ENCODE results near the gene ARAP3.

Gene ARAP3

GRCh38 chr5:141649056-141649688 lies 32.9 kb downstream of the ARAP3 start:
- no peak overlapping the region for H3K27ac ChIP-seq
- TF ChIP-seq, protein P1, sequence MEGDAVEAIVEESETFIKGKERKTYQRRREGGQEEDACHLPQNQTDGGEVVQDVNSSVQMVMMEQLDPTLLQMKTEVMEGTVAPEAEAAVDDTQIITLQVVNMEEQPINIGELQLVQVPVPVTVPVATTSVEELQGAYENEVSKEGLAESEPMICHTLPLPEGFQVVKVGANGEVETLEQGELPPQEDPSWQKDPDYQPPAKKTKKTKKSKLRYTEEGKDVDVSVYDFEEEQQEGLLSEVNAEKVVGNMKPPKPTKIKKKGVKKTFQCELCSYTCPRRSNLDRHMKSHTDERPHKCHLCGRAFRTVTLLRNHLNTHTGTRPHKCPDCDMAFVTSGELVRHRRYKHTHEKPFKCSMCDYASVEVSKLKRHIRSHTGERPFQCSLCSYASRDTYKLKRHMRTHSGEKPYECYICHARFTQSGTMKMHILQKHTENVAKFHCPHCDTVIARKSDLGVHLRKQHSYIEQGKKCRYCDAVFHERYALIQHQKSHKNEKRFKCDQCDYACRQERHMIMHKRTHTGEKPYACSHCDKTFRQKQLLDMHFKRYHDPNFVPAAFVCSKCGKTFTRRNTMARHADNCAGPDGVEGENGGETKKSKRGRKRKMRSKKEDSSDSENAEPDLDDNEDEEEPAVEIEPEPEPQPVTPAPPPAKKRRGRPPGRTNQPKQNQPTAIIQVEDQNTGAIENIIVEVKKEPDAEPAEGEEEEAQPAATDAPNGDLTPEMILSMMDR (IDR thresholded peaks at IDR 0.05), result no peak

DNA sequence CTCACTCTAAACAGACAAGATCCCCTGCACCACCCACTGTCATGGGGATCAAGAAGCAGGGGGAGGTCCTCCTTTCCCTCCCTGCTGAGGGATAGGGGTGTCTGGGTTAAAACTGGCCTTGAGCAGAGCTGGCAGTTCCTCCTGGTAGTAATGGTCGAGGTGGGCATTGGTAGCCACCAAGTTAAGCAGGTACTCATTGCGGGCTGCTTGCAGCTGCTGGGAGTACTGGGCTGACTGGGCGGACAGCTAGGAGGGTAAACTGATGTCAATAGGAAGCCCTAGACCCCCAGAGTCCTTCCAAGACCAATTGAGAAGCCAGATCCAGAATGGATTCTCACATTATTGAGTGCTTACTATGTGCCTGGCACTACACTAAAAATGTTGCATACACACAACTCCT lies 34.2 kb downstream of the ARAP3 start:
- no peak for TF ChIP-seq ZFX (IDR thresholded peaks at IDR 0.05; ENCODE audit: borderline replicate concordance)
- TF ChIP-seq, protein P1 (IDR thresholded peaks at IDR 0.05), result no peak
- no peak overlapping the region for H3K27ac ChIP-seq

GRCh38 chr5:141647242-141647641 lies 34.8 kb downstream of the ARAP3 start:
- no peak for TF ChIP-seq ZFX (IDR thresholded peaks at IDR 0.05; ENCODE audit: borderline replicate concordance)
- TF ChIP-seq, protein P1 (IDR thresholded peaks at IDR 0.05), result no peak
- H3K27ac ChIP-seq, result no peak overlapping the region

- no peak for TF ChIP-seq ZFX (IDR thresholded peaks at IDR 0.05; ENCODE audit: borderline replicate concordance)
- TF ChIP-seq, protein P1 (IDR thresholded peaks at IDR 0.05), result no peak
- no peak overlapping the region for H3K27ac ChIP-seq
These were observed 36.0 kb downstream of the ARAP3 start for GRCh38 chr5:141646026-141646425.

- peak overlapping the region; percentile 7; the same call in 1 of the 2 replicates for H3K27ac ChIP-seq
- no peak for TF ChIP-seq ZFX (IDR thresholded peaks at IDR 0.05; ENCODE audit: borderline replicate concordance)
- TF ChIP-seq, protein P1 (IDR thresholded peaks at IDR 0.05), result no peak
These were observed 40.3 kb downstream of the ARAP3 start for GRCh38 chr5:141641634-141642267.

DNA sequence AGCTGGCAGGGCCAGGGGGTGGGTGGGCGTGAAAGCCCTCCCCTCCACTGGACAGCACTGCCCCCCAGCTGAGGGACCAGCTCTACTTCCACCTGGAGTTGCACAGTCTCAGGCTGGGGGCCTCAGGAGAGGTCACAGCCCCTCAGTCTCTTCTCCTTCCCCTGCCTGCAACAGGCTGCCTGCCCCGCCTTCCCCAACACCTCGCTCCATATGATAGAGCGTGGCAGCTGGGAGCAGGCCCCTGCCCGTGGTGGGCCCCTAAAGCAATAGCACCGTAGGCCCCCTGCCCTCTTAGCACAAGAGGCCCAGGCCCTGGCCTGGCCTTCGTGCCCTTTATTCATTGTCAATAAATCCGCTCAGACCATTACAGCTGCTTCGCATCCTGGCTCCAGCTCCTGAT lies 41.3 kb downstream of the ARAP3 start:
- H3K27ac ChIP-seq, result 0 out of 2 replicates have a peak overlapping the region, but pooled peaks have one; percentile 2
- TF ChIP-seq, protein P1 (IDR thresholded peaks at IDR 0.05), result no peak
- TF ChIP-seq ZFX (IDR thresholded peaks at IDR 0.05; ENCODE audit: borderline replicate concordance), result no peak

DNA sequence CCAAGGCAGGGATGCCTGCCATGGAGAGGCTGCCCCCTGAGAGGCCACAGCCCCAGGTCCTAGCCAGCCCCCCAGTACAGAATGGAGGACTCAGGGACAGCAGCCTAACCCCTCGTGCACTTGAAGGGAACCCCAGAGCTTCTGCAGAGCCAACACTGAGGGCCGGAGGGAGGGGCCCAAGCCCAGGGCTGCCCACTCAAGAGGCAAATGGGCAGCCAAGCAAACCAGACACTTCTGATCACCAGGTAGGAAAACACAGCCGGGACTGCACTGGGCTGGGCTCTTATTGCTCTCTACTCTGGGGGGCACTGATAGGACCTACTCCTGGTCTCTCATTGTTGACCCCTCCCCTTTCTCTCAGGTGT lies 42.0 kb downstream of the ARAP3 start:
- TF ChIP-seq ZFX (IDR thresholded peaks at IDR 0.05; ENCODE audit: borderline replicate concordance), result no peak
- TF ChIP-seq, protein P1 (IDR thresholded peaks at IDR 0.05), result no peak
- 0 out of 2 replicates have a peak overlapping the region, but pooled peaks have one; percentile 2 for H3K27ac ChIP-seq

Measured in 22Rv1 (cell line).